HCT116 (cell line): ENCODE data around the gene SGSM2. TPM values are rescaled to one million over a fixed set of nuclear protein-coding genes. Genes with fewer than 3 reads are reported as not detected.

Experiments
- ATAC-seq: fragments of 200-7000 bp; cut with Tn5 transposase; 2 replicates; pipeline ENCODE4 v1.9.1; 2020; ENCODE audit warnings: mild to moderate bottlenecking, moderate library complexity
- BruUV-seq: library from RNA; stranded (reverse); fragments of 400-500 nt; replicated peaks from 2 replicates; lab custom pipeline; 2021; lab: Mats Ljungman, UMichigan
- CTCF ChIA-PET: fragments of 300-600 bp; sonication (Branson Sonifier 250); formaldehyde crosslinking; loops from one replicate; lab custom pipeline; 2021; ENCODE audit warnings: antibody characterized with exemption; lab: Charles Lee
- POLR2A ChIA-PET: fragments of 300-600, 350-600 bp; sonication (Branson Sonifier 250); formaldehyde crosslinking; loops from one replicate; lab custom pipeline; 2021; ENCODE audit warnings: antibody characterized with exemption; lab: Charles Lee
- RAD21 ChIA-PET, 2 experiments: fragments of 300-600 bp; sonication (Branson Sonifier 250); formaldehyde crosslinking; loops; one replicate each; lab custom pipeline; 2023; ENCODE audit warnings: low total read pairs in 2 of 2; ENCODE audit not compliant: uncharacterized antibody in 2 of 2, unreplicated experiment in 2 of 2, low non-redundant PET in 1 of 2; lab: Charles Lee
- DNase-seq: peaks from one replicate; pipeline ENCODE4 v3.0.0-alpha.2; 2010; ENCODE audit warnings: low read depth, low spot score
- H2AFZ ChIP-seq: fragments of 200-600 bp; shearing (Covaris generic), sonication (generic); 2 replicates; pipeline ENCODE4 v1.6.1; 2017; ENCODE audit warnings: low read depth, mixed run types, mixed read lengths, antibody characterized with exemption, low read length; ENCODE audit not compliant: poor library complexity, severe bottlenecking
- H3K27ac ChIP-seq: 2 replicates; pipeline ENCODE4 v1.5.1; 2012; ENCODE audit warnings: low read depth, low read length
- H3K27me3 ChIP-seq: fragments of 200-600 bp; sonication (generic); 2 replicates; pipeline ENCODE4 v1.6.1; 2016; ENCODE audit warnings: mixed run types, low read length, mixed read lengths; ENCODE audit not compliant: insufficient read depth
- H3K36me3 ChIP-seq, 2 experiments: fragments of 200-500 bp in 1 of 2; fragments of 200-600 bp in 1 of 2; sonication (Bioruptor generic) in 1 of 2; sonication (generic) in 1 of 2; 2 replicates each; pipeline versions ENCODE4 v1.5.1 to v1.6.1; 2014 to 2016; ENCODE audit warnings: low read length in 2 of 2, inconsistent platforms in 1 of 2, mixed read lengths in 1 of 2, mixed run types in 1 of 2; ENCODE audit not compliant: insufficient read depth in 2 of 2, control insufficient read depth in 1 of 2
- H3K4me1 ChIP-seq, 2 experiments: fragments of 200-600 bp in 1 of 2; sonication (generic) in 1 of 2; 2 replicates each; pipeline versions ENCODE4 v1.5.1 to v1.6.1; 2012 to 2017; ENCODE audit warnings: low read length in 2 of 2, inconsistent platforms in 1 of 2, mild to moderate bottlenecking in 1 of 2, mixed read lengths in 1 of 2, mixed run types in 1 of 2, moderate library complexity in 1 of 2; ENCODE audit not compliant: insufficient read depth in 2 of 2, control insufficient read depth in 1 of 2
- H3K4me2 ChIP-seq: fragments of 200-600 bp; sonication (generic); 2 replicates; pipeline ENCODE4 v1.6.1; 2017; ENCODE audit warnings: mixed run types, low read length, mixed read lengths
- H3K4me3 ChIP-seq, 2 experiments: fragments of 200-600 bp in 1 of 2; sonication (generic) in 1 of 2; replicated peaks in 1 of 2; 2 replicates each; pipeline ENCODE4 v1.5.1; 2011 to 2016; ENCODE audit warnings: low read length in 2 of 2, control low read depth in 1 of 2, low read depth in 1 of 2, mild to moderate bottlenecking in 1 of 2, mixed read lengths in 1 of 2, mixed run types in 1 of 2
- H3K79me2 ChIP-seq: fragments of 200-600 bp; sonication (generic); 2 replicates; pipeline ENCODE4 v1.6.1; 2017; ENCODE audit warnings: mild to moderate bottlenecking, mixed run types, low read length, moderate library complexity, mixed read lengths; ENCODE audit not compliant: insufficient read depth
- H3K9ac ChIP-seq: fragments of 200-600 bp; sonication (generic); 2 replicates; pipeline ENCODE4 v1.6.1; 2016; ENCODE audit warnings: low read length, mixed read lengths
- H3K9me2 ChIP-seq: fragments of 200-600 bp; sonication (generic), shearing (Covaris generic); 2 replicates; pipeline ENCODE4 v1.6.1; 2017; ENCODE audit warnings: mixed run types, mild to moderate bottlenecking, moderate library complexity; ENCODE audit not compliant: insufficient read depth
- H3K9me3 ChIP-seq, 2 experiments: fragments of 200-500 bp in 1 of 2; fragments of 200-600 bp in 1 of 2; sonication (Bioruptor generic) in 1 of 2; sonication (generic) in 1 of 2; 2 replicates each; pipeline ENCODE4 v1.6.1; 2014 to 2017; ENCODE audit warnings: low read length in 2 of 2, mixed read lengths in 2 of 2, inconsistent platforms in 1 of 2, low read depth in 1 of 2, mild to moderate bottlenecking in 1 of 2, mixed run types in 1 of 2, moderate library complexity in 1 of 2; ENCODE audit not compliant: control insufficient read depth in 1 of 2, insufficient read depth in 1 of 2
- H4K20me1 ChIP-seq: fragments of 200-600 bp; sonication (generic), shearing (Covaris generic); 2 replicates; pipeline ENCODE4 v1.6.1; 2017; ENCODE audit warnings: mixed run types, mild to moderate bottlenecking, moderate library complexity; ENCODE audit not compliant: insufficient read depth
- CBX3 ChIP-seq: IDR thresholded peaks from 2 replicates; pipeline ENCODE4 v1.6.1; 2012; ENCODE audit warnings: low read depth
- CEBPB ChIP-seq: IDR thresholded peaks from 2 replicates; pipeline ENCODE4 v1.6.1; 2012; ENCODE audit warnings: low read depth
- FOSL1 ChIP-seq: IDR thresholded peaks from 2 replicates; pipeline ENCODE4 v1.6.1; 2012; ENCODE audit warnings: low read depth
- JUND ChIP-seq: IDR thresholded peaks from 2 replicates; pipeline ENCODE4 v1.6.1; 2012
- POLR2A ChIP-seq: IDR thresholded peaks from 2 replicates; pipeline ENCODE4 v1.7.0; 2011; ENCODE audit warnings: borderline replicate concordance; ENCODE audit not compliant: insufficient read depth, insufficient read length; ENCODE audit errors: extremely low read depth
- POLR2AphosphoS5 ChIP-seq: IDR thresholded peaks from 2 replicates; pipeline ENCODE4 v1.6.1; 2011; ENCODE audit warnings: mild to moderate bottlenecking, low read depth, low read length, moderate library complexity
- RAD21 ChIP-seq: IDR thresholded peaks from 2 replicates; pipeline ENCODE4 v1.6.1; 2012; ENCODE audit warnings: low read depth, mild to moderate bottlenecking
- SP1 ChIP-seq: IDR thresholded peaks from 2 replicates; pipeline ENCODE4 v1.6.1; 2012; ENCODE audit warnings: low read depth
- YY1 ChIP-seq: IDR thresholded peaks from 2 replicates; pipeline ENCODE4 v1.6.1; 2011; ENCODE audit warnings: low read length, low read depth, moderate library complexity, mild to moderate bottlenecking; ENCODE audit not compliant: insufficient replicate concordance; ENCODE audit errors: extremely low read depth
- ZFX ChIP-seq: fragments of 450-650 bp; IDR thresholded peaks from 2 replicates; pipeline ENCODE4 v1.6.1; 2017
- intact Hi-C: fragments of 100-400 bp; cut with micrococcal nuclease; formaldehyde crosslinking; loops from 2 replicates; pipeline ENCODE4 v1.10.0; 2022
- total RNA-seq: library from RNA; stranded (reverse); gene quantifications from one replicate; pipeline ENCODE4 v1.2.1, GENCODE V29; 2021; ENCODE audit not compliant: unreplicated experiment
- TF ChIP-seq, protein P1 (sequence below): IDR thresholded peaks from 2 replicates; pipeline ENCODE4 v1.6.1; 2012
- TF ChIP-seq, protein P2 (sequence below), 3 experiments: fragments of 200-600 bp in 1 of 3; sonication (generic) in 1 of 3; IDR thresholded peaks in 2 of 3; conservative IDR thresholded peaks in 1 of 3; 2 replicates each; pipeline ENCODE4 v1.5.1; 2012 to 2017; ENCODE audit warnings: low read depth in 2 of 3, low read length in 2 of 3, antibody characterized with exemption in 1 of 3, borderline replicate concordance in 1 of 3, control low read depth in 1 of 3, mild to moderate bottlenecking in 1 of 3, mixed read lengths in 1 of 3, mixed run types in 1 of 3, moderate library complexity in 1 of 3; ENCODE audit not compliant: insufficient read depth in 1 of 3
- TF ChIP-seq, protein P3 (sequence below): IDR thresholded peaks from 2 replicates; pipeline ENCODE4 v1.6.1; 2012

The SGSM2 gene
- total RNA-seq, 1 experiment from 2014 or later: 68.1 TPM

DNA sequence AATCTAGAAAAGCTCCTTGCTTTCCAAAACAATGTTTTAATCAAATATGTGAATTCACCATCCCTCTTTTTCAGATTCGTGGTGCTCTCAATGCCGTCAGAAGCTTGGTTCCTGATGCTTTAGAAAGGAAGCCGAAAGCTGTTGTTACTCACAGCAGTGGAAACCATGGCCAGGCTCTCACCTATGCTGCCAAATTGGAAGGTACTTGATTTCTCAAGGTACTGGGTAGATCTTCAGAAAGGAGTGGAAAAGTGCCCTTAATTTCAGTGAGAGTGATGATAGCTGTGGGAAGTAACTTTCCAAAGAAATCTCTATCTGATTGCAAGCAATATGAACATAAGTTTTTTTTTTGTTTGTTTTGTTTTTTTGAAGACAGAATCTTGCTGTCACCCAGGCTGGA, 19.5 kb upstream of the SGSM2 start:
- intact Hi-C loops: no loop called here
- RAD21 ChIA-PET: no interaction called here
- DNase-seq: no peak
- H3K4me1 ChIP-seq: peaks cover 12 to 19% of the 10 kb centered on the region in 2 experiments
- no peak overlapping the region for H2AFZ ChIP-seq
- H3K79me2 ChIP-seq: no peaks in the 10 kb centered on the region
- H3K9me2 ChIP-seq: no peaks in the 10 kb centered on the region
- POLR2A ChIA-PET: no interaction called here
- H3K27me3 ChIP-seq: no peaks in the 10 kb centered on the region
- TF ChIP-seq ZFX (no peak), CBX3 (no peak), CEBPB (no peak), SP1 (no peak)
- TF ChIP-seq, protein P1, sequence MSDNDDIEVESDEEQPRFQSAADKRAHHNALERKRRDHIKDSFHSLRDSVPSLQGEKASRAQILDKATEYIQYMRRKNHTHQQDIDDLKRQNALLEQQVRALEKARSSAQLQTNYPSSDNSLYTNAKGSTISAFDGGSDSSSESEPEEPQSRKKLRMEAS: no peak
- TF ChIP-seq, protein P2, sequence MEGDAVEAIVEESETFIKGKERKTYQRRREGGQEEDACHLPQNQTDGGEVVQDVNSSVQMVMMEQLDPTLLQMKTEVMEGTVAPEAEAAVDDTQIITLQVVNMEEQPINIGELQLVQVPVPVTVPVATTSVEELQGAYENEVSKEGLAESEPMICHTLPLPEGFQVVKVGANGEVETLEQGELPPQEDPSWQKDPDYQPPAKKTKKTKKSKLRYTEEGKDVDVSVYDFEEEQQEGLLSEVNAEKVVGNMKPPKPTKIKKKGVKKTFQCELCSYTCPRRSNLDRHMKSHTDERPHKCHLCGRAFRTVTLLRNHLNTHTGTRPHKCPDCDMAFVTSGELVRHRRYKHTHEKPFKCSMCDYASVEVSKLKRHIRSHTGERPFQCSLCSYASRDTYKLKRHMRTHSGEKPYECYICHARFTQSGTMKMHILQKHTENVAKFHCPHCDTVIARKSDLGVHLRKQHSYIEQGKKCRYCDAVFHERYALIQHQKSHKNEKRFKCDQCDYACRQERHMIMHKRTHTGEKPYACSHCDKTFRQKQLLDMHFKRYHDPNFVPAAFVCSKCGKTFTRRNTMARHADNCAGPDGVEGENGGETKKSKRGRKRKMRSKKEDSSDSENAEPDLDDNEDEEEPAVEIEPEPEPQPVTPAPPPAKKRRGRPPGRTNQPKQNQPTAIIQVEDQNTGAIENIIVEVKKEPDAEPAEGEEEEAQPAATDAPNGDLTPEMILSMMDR (IDR thresholded peaks at IDR 0.05 in 2 of 3, conservative IDR thresholded peaks at IDR 0.05 in 1 of 3; ENCODE audit: borderline replicate concordance in 1 of 3, insufficient read depth in 1 of 3, low read depth in 2 of 3, low read length in 2 of 3): no peak
- TF ChIP-seq, all 23 proteins: peak for 0
- no TSS peak for BruUV-seq
- ATAC-seq: no peak
- H3K4me3 ChIP-seq: no peak overlapping the region
- no peak overlapping the region for H3K4me2 ChIP-seq
- no peak overlapping the region for H3K27ac ChIP-seq
- H3K9me3 ChIP-seq: no peaks in the 10 kb centered on the region
- peaks cover 4 to 5% of the 10 kb centered on the region in 2 experiments for H3K36me3 ChIP-seq
- CTCF ChIA-PET: no interaction called here
- H4K20me1 ChIP-seq: no peaks in the 10 kb centered on the region
- H3K9ac ChIP-seq: no peak overlapping the region

DNA sequence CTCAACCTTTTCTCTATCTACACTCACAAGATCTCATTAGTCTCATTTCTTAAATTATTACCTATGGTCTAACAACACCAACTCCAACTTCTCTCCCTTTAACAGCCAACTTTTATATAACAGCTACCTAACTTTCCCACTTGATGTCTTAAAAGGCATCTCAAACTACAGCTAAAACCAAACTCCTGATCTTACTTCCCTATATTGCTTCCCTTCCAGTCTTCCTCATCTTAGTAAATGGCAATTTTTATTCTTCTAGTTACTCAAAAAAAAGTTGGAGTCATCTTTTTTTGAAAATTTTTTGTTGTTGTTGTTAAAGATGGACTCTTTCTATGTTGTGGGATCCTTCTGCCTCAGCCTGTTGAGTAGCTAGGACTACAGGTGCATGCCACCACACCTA, 18.2 kb upstream of the SGSM2 start:
- Histone ChIP-seq H3K4me1 (peaks cover 12 to 19% of the 10 kb centered on the region in 2 experiments), H3K27ac (no peak overlapping the region), H3K27me3 (no peaks in the 10 kb centered on the region), H3K36me3 (peaks cover 14 to 18% of the 10 kb centered on the region in 2 experiments), H3K9ac (no peak overlapping the region), H3K9me2 (no peaks in the 10 kb centered on the region), H2AFZ (no peak overlapping the region), H3K4me3 (no peak overlapping the region), H3K79me2 (no peaks in the 10 kb centered on the region), H3K4me2 (no peak overlapping the region), H3K9me3 (no peaks in the 10 kb centered on the region), H4K20me1 (no peaks in the 10 kb centered on the region)
- RAD21 ChIA-PET: no interaction called here
- POLR2A ChIA-PET: no interaction called here
- DNase-seq (no peak), ATAC-seq (no peak)
- intact Hi-C loops: no loop called here
- no TSS peak for BruUV-seq
- CTCF ChIA-PET: no interaction called here
- TF ChIP-seq YY1 (no peak), POLR2AphosphoS5 (no peak), FOSL1 (no peak), RAD21 (no peak), JUND (no peak), POLR2A (no peak)
- TF ChIP-seq, protein P1: no peak
- TF ChIP-seq, protein P3, sequence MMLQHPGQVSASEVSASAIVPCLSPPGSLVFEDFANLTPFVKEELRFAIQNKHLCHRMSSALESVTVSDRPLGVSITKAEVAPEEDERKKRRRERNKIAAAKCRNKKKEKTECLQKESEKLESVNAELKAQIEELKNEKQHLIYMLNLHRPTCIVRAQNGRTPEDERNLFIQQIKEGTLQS: no peak
- TF ChIP-seq, protein P2 (IDR thresholded peaks at IDR 0.05 in 2 of 3, conservative IDR thresholded peaks at IDR 0.05 in 1 of 3; ENCODE audit: borderline replicate concordance in 1 of 3, insufficient read depth in 1 of 3, low read depth in 2 of 3, low read length in 2 of 3): no peak
